Mesenchymal stem cell (in vitro differentiated cells and primary cell): ENCODE data around the gene KCNG4.

Source experiments
- DNase-seq: peaks from one replicate; pipeline ENCODE4 v3.0.0-alpha.2; 2013
- H2AFZ ChIP-seq: one replicate; pipeline ENCODE4 v1.6.1; 2013; ENCODE audit warnings: low read depth, mild to moderate bottlenecking, control low read depth, inconsistent platforms, low read length, moderate library complexity
- H2AK5ac ChIP-seq: 2 replicates; pipeline ENCODE4 v1.6.1; 2013; ENCODE audit warnings: low read length, moderate library complexity, mild to moderate bottlenecking, inconsistent platforms; ENCODE audit not compliant: severe bottlenecking
- H2BK120ac ChIP-seq: one replicate; pipeline ENCODE4 v1.6.1; 2013; ENCODE audit warnings: low read depth, mild to moderate bottlenecking, inconsistent platforms, low read length, moderate library complexity
- H2BK12ac ChIP-seq, 2 experiments: one replicate each; pipeline ENCODE4 v1.6.1; 2013; ENCODE audit warnings: inconsistent platforms in 2 of 2, low read length in 2 of 2, mild to moderate bottlenecking in 2 of 2, moderate library complexity in 2 of 2, control low read depth in 1 of 2
- H2BK15ac ChIP-seq: one replicate; pipeline ENCODE4 v1.6.1; 2013; ENCODE audit warnings: mild to moderate bottlenecking, low read depth, inconsistent platforms; ENCODE audit not compliant: poor library complexity, severe bottlenecking
- H2BK5ac ChIP-seq: 2 replicates; pipeline ENCODE4 v1.6.1; 2013; ENCODE audit warnings: low read depth, mild to moderate bottlenecking, low read length, control low read depth, inconsistent platforms; ENCODE audit not compliant: poor library complexity, severe bottlenecking
- H3K14ac ChIP-seq, 2 experiments: one replicate each; pipeline ENCODE4 v1.6.1; 2013; ENCODE audit warnings: inconsistent platforms in 2 of 2, low read length in 2 of 2, control low read depth in 1 of 2, mild to moderate bottlenecking in 1 of 2, moderate library complexity in 1 of 2
- H3K18ac ChIP-seq, 2 experiments: one replicate each; pipeline ENCODE4 v1.6.1; 2013; ENCODE audit warnings: inconsistent platforms in 2 of 2, low read length in 2 of 2, control low read depth in 1 of 2, low read depth in 1 of 2, mild to moderate bottlenecking in 1 of 2
- H3K23ac ChIP-seq, 2 experiments: one replicate each; pipeline ENCODE4 v1.6.1; 2013; ENCODE audit warnings: inconsistent platforms in 2 of 2, low read length in 2 of 2, mild to moderate bottlenecking in 2 of 2, moderate library complexity in 2 of 2, control low read depth in 1 of 2
- H3K27ac ChIP-seq: 2 replicates; pipeline ENCODE4 v1.5.1; 2013; ENCODE audit warnings: mild to moderate bottlenecking, moderate library complexity, low read length, control low read depth, inconsistent platforms; ENCODE audit not compliant: poor library complexity, severe bottlenecking
- H3K27me3 ChIP-seq, 2 experiments: 2 replicates each; pipeline versions ENCODE4 v1.6.1 to v1.7.0; 2013; ENCODE audit warnings: low read length in 2 of 2, mild to moderate bottlenecking in 2 of 2, moderate library complexity in 2 of 2, control low read depth in 1 of 2, inconsistent platforms in 1 of 2; ENCODE audit not compliant: control insufficient read depth in 1 of 2, insufficient read depth in 1 of 2
- H3K36me3 ChIP-seq, 2 experiments: 2 replicates each; pipeline versions ENCODE4 v1.6.1 to v1.7.0; 2013; ENCODE audit warnings: low read length in 2 of 2, control low read depth in 1 of 2, inconsistent platforms in 1 of 2, low read depth in 1 of 2, mild to moderate bottlenecking in 1 of 2; ENCODE audit not compliant: insufficient read depth in 2 of 2, control insufficient read depth in 1 of 2
- H3K4ac ChIP-seq, 2 experiments: one replicate each; pipeline ENCODE4 v1.6.1; 2013; ENCODE audit warnings: inconsistent platforms in 2 of 2, low read length in 2 of 2, mild to moderate bottlenecking in 2 of 2, moderate library complexity in 2 of 2, control low read depth in 1 of 2, low read depth in 1 of 2
- H3K4me1 ChIP-seq: 2 replicates; pipeline ENCODE4 v1.6.1; 2013; ENCODE audit warnings: low read depth, low read length, control low read depth; ENCODE audit not compliant: control insufficient read depth, insufficient read depth
- H3K4me2 ChIP-seq: 2 replicates; pipeline ENCODE4 v1.6.1; 2013; ENCODE audit warnings: low read length, mild to moderate bottlenecking, inconsistent platforms; ENCODE audit not compliant: poor library complexity, severe bottlenecking
- H3K4me3 ChIP-seq, 2 experiments: 2 replicates each; pipeline versions ENCODE4 v1.5.1 to v1.7.0; 2013; ENCODE audit warnings: low read length in 2 of 2, mild to moderate bottlenecking in 2 of 2, control low read depth in 1 of 2, low read depth in 1 of 2; ENCODE audit not compliant: insufficient read depth in 1 of 2
- H3K79me1 ChIP-seq: replicated peaks from 2 replicates; pipeline ENCODE4 v1.6.1; 2013; ENCODE audit warnings: mild to moderate bottlenecking, control low read depth, low read length, inconsistent platforms; ENCODE audit not compliant: poor library complexity, severe bottlenecking
- H3K9ac ChIP-seq: 2 replicates; pipeline ENCODE4 v1.7.0; 2013; ENCODE audit warnings: mild to moderate bottlenecking, low read length, moderate library complexity
- H3K9me3 ChIP-seq: 2 replicates; pipeline ENCODE4 v1.7.0; 2013; ENCODE audit warnings: mild to moderate bottlenecking, low read length; ENCODE audit not compliant: control insufficient read depth
- H4K8ac ChIP-seq: one replicate; pipeline ENCODE4 v1.6.1; 2013; ENCODE audit warnings: inconsistent platforms, mild to moderate bottlenecking, low read length, moderate library complexity
- H4K91ac ChIP-seq: one replicate; pipeline ENCODE4 v1.6.1; 2013; ENCODE audit warnings: mild to moderate bottlenecking, low read length, inconsistent platforms
- WGBS: methylation state at CpG from one replicate; pipeline ENCODE4 v1.1.7; 2013; ENCODE audit warnings: mixed read lengths; 5-methylcytosine and 5-hydroxymethylcytosine counted together

KCNG4 gene

GRCh38 chr16:84278968-84279367 is 39.2 kb upstream of the KCNG4 start:
- H3K4me2 ChIP-seq = no peak overlapping the region
- no peak overlapping the region for H2BK12ac ChIP-seq
- H3K4me3 ChIP-seq = no peak overlapping the region
- no peak overlapping the region for H3K27ac ChIP-seq
- H3K23ac ChIP-seq = no peak overlapping the region
- H2AK5ac ChIP-seq = no peak overlapping the region
- no peak overlapping the region for H4K8ac ChIP-seq
- no peaks in the 10 kb centered on the region for H3K9me3 ChIP-seq
- H3K4ac ChIP-seq = no peak overlapping the region
- no peak overlapping the region for H3K9ac ChIP-seq
- peaks cover 2% of the 10 kb centered on the region for H3K4me1 ChIP-seq
- H3K18ac ChIP-seq = no peak overlapping the region
- no peak overlapping the region for H2BK120ac ChIP-seq
- no peak overlapping the region for H2BK15ac ChIP-seq
- DNase-seq = no peak
- no peaks in the 10 kb centered on the region for H3K79me1 ChIP-seq
- no peak overlapping the region for H2BK5ac ChIP-seq
- peaks cover 41 to 70% of the 10 kb centered on the region in 2 experiments for H3K27me3 ChIP-seq
- H3K36me3 ChIP-seq = no peaks in the 10 kb centered on the region
- no peak overlapping the region for H4K91ac ChIP-seq
- WGBS = 31% methylated on average over 6 of the region's 6 CpGs
- H3K14ac ChIP-seq = no peak overlapping the region
- no peak overlapping the region for H2AFZ ChIP-seq

GRCh38 chr16:84278333-84278732 is 38.5 kb upstream of the KCNG4 start:
- H3K79me1 ChIP-seq = no peaks in the 10 kb centered on the region
- no peak overlapping the region for H3K23ac ChIP-seq
- DNase-seq = no peak
- H3K4ac ChIP-seq = no peak overlapping the region
- no peak overlapping the region for H3K14ac ChIP-seq
- no peaks in the 10 kb centered on the region for H3K9me3 ChIP-seq
- H2BK15ac ChIP-seq = no peak overlapping the region
- no peaks in the 10 kb centered on the region for H3K36me3 ChIP-seq
- no peak overlapping the region for H2BK5ac ChIP-seq
- H4K91ac ChIP-seq = no peak overlapping the region
- no peak overlapping the region for H2BK12ac ChIP-seq
- no peak overlapping the region for H3K4me3 ChIP-seq
- H3K4me1 ChIP-seq = no peaks in the 10 kb centered on the region
- H3K4me2 ChIP-seq = no peak overlapping the region
- no peak overlapping the region for H3K27ac ChIP-seq
- no peak overlapping the region for H2BK120ac ChIP-seq
- no peak overlapping the region for H3K18ac ChIP-seq
- no peak overlapping the region for H2AFZ ChIP-seq
- H3K9ac ChIP-seq = no peak overlapping the region
- 90% methylated on average over 12 of the region's 12 CpGs for WGBS
- no peak overlapping the region for H2AK5ac ChIP-seq
- H4K8ac ChIP-seq = no peak overlapping the region
- peaks cover 35 to 69% of the 10 kb centered on the region in 2 experiments for H3K27me3 ChIP-seq

GRCh38 chr16:84277244-84277823 is 37.5 kb upstream of the KCNG4 start:
- H4K8ac ChIP-seq = no peak overlapping the region
- no peaks in the 10 kb centered on the region for H3K9me3 ChIP-seq
- no peak overlapping the region for H2AK5ac ChIP-seq
- H3K27ac ChIP-seq = no peak overlapping the region
- no peak overlapping the region for H3K4ac ChIP-seq
- no peak overlapping the region for H2BK15ac ChIP-seq
- H2BK5ac ChIP-seq = no peak overlapping the region
- H2AFZ ChIP-seq = no peak overlapping the region
- H3K18ac ChIP-seq = no peak overlapping the region
- H3K79me1 ChIP-seq = no peaks in the 10 kb centered on the region
- H3K4me1 ChIP-seq = no peaks in the 10 kb centered on the region
- no peak overlapping the region for H3K9ac ChIP-seq
- no peak overlapping the region for H3K14ac ChIP-seq
- WGBS = 24% methylated on average over 10 of the region's 10 CpGs
- peak; percentile 48 for DNase-seq
- no peak overlapping the region for H3K4me3 ChIP-seq
- H2BK120ac ChIP-seq = no peak overlapping the region
- H2BK12ac ChIP-seq = no peak overlapping the region
- no peak overlapping the region for H3K23ac ChIP-seq
- peaks cover 33 to 76% of the 10 kb centered on the region in 2 experiments for H3K27me3 ChIP-seq
- H3K36me3 ChIP-seq = no peaks in the 10 kb centered on the region
- H4K91ac ChIP-seq = no peak overlapping the region
- H3K4me2 ChIP-seq = no peak overlapping the region

GRCh38 chr16:84275585-84276151 is 35.9 kb upstream of the KCNG4 start:
- Histone ChIP-seq H2AK5ac (no peak overlapping the region), H2BK12ac (no peak overlapping the region), H4K8ac (no peak overlapping the region), H3K27me3 (peaks cover 41 to 79% of the 10 kb centered on the region in 2 experiments), H3K4me2 (no peak overlapping the region), H3K23ac (no peak overlapping the region), H3K9ac (no peak overlapping the region), H3K36me3 (no peaks in the 10 kb centered on the region), H2BK15ac (no peak overlapping the region), H2BK5ac (no peak overlapping the region), H3K79me1 (no peaks in the 10 kb centered on the region), H4K91ac (no peak overlapping the region), H3K9me3 (no peaks in the 10 kb centered on the region), H3K4ac (no peak overlapping the region), H3K14ac (peak overlapping the region in 1 of 2 experiments; percentile 49), H3K18ac (no peak overlapping the region), H2BK120ac (no peak overlapping the region), H3K4me3 (no peak overlapping the region), H3K27ac (no peak overlapping the region), H3K4me1 (no peaks in the 10 kb centered on the region), H2AFZ (no peak overlapping the region)
- no peak for DNase-seq
- 82% methylated on average over 6 of the region's 6 CpGs for WGBS
